ENCODE measurements around the gene SYPL2.

SYPL2 gene

GRCh38 chr1:109508001-109508872, 41.9 kb downstream of the SYPL2 start:
- TF ChIP-seq ZNF565 (CRISPR knock-in tag; conservative IDR thresholded peaks at IDR 0.05; ENCODE audit: low read depth): no peak
- ATAC-seq: no peak

GRCh38 chr1:109508873-109509175, 42.5 kb downstream of the SYPL2 start:
- ATAC-seq: no peak

More at GRCh38 chr1:109508873-109509175, 42.5 kb downstream of the SYPL2 start:
- TF ChIP-seq ARNTL (CRISPR knock-in tag; IDR thresholded peaks at IDR 0.05; ENCODE audit: borderline replicate concordance, low read depth) (no peak), ZFP3 (CRISPR knock-in tag; IDR thresholded peaks at IDR 0.05) (no peak), ZNF565 (CRISPR knock-in tag; conservative IDR thresholded peaks at IDR 0.05; ENCODE audit: low read depth) (no peak), CSRNP3 (CRISPR knock-in tag; IDR thresholded peaks at IDR 0.05) (no peak), ZNF8 (CRISPR knock-in tag; IDR thresholded peaks at IDR 0.05) (no peak), TOX (CRISPR knock-in tag; IDR thresholded peaks at IDR 0.05; ENCODE audit: borderline replicate concordance) (no peak), ZC3H10 (CRISPR knock-in tag; IDR thresholded peaks at IDR 0.05) (no peak), SNAI2 (CRISPR knock-in tag; IDR thresholded peaks at IDR 0.05) (no peak), TSHZ2 (CRISPR knock-in tag; IDR thresholded peaks at IDR 0.05) (no peak), OSR1 (CRISPR knock-in tag; IDR thresholded peaks at IDR 0.05) (no peak), POU6F1 (CRISPR knock-in tag; IDR thresholded peaks at IDR 0.05; ENCODE audit: borderline replicate concordance, low read depth) (no peak), ZFP30 (CRISPR knock-in tag; IDR thresholded peaks at IDR 0.05) (no peak), ESRRG (CRISPR knock-in tag; IDR thresholded peaks at IDR 0.05) (no peak), CSDC2 (CRISPR knock-in tag; IDR thresholded peaks at IDR 0.05) (no peak), PATZ1 (CRISPR knock-in tag; IDR thresholded peaks at IDR 0.05; ENCODE audit: borderline replicate concordance) (no peak), GLIS3 (CRISPR knock-in tag; IDR thresholded peaks at IDR 0.05) (no peak)
